K562 (cell line): ENCODE data around the gene PLBD1.

Experiments
- CREB1 ChIP-seq, 2 experiments: sonication (generic) in 1 of 2; formaldehyde crosslinking in 1 of 2; IDR thresholded peaks; 2 replicates each; pipeline versions ENCODE4 v1.6.1 to v1.8.0; 2012 to 2022; ENCODE audit warnings: inconsistent platforms in 1 of 2, mild to moderate bottlenecking in 1 of 2, missing genetic modification reagents in 1 of 2, moderate library complexity in 1 of 2
- ZFPM2 ChIP-seq: fragments of 250-450 bp; sonication (Bioruptor Pico); IDR thresholded peaks from 2 replicates; pipeline ENCODE4 v1.5.1; 2022; ENCODE audit warnings: mild to moderate bottlenecking
- ZKSCAN8 ChIP-seq: fragments of 200-800 bp; sonication (Bioruptor generic); IDR thresholded peaks from 2 replicates; pipeline ENCODE4 v1.6.1; 2016; ENCODE audit warnings: missing genetic modification characterization, missing compliant biosample characterization

GRCh38 chr12:14591719-14592118 lies 24.0 kb upstream of the PLBD1 start:
- no peak for TF ChIP-seq ZFPM2
- TF ChIP-seq CREB1 (IDR thresholded peaks at IDR 0.05), result no peak
- no peak for TF ChIP-seq CREB1 (CRISPR knock-in tag; IDR thresholded peaks at IDR 0.05)
- TF ChIP-seq ZKSCAN8 (CRISPR knock-in tag), result no peak
